Stimulated activated CD8-positive, alpha-beta memory T cell treated with anti-CD3 and anti-CD28 coated beads, Interleukin-7, amount 100 ng/mL, for 48 hours (primary cell): ENCODE data around the gene TUBG2.

ENCODE experiments used
- DNase-seq, 2 donors: peaks; one replicate each; pipeline ENCODE4 v3.0.0-alpha.2; 2020; ENCODE audit warnings: low read depth in 1 of 2; ENCODE audit errors: extremely low read depth in 1 of 2

TUBG2 gene

GRCh38 chr17:42676424-42677011, 17.4 kb downstream of the TUBG2 start, which contains the start of gene PLEKHH3:
Gene PLEKHH3, minus strand, starts transcription at chr17:42676994. Its CDS starts 431 bp downstream, at chr17:42676563.
- DNase-seq = no peak

- peak; percentile 94 to 99 for DNase-seq
Observed at GRCh38 chr17:42677012-42677857, 18.2 kb downstream of the TUBG2 start.

GRCh38 chr17:42677921-42678781, 19.1 kb downstream of the TUBG2 start:
- peak in 1 of 2 donors; percentile 53 for DNase-seq

GRCh38 chr17:42678951-42679491, 19.9 kb downstream of the TUBG2 start:
- no peak for DNase-seq

GRCh38 chr17:42679492-42680330, 20.6 kb downstream of the TUBG2 start:
- DNase-seq = peak in 1 of 2 donors; percentile 58

- no peak for DNase-seq
Observed at GRCh38 chr17:42680331-42680808, 21.3 kb downstream of the TUBG2 start.

- no peak for DNase-seq
Observed at GRCh38 chr17:42681976-42682721, 23.1 kb downstream of the TUBG2 start, which contains the start of gene CNTNAP1. Gene CNTNAP1, plus strand, starts transcription at chr17:42682531. Its CDS starts 299 bp downstream, at chr17:42682830.

- DNase-seq = no peak
Observed at GRCh38 chr17:42682722-42683403, 23.8 kb downstream of the TUBG2 start.

GRCh38 chr17:42683407-42684034, 24.4 kb downstream of the TUBG2 start:
- DNase-seq = no peak

GRCh38 chr17:42684929-42685556, 26.0 kb downstream of the TUBG2 start:
- DNase-seq = no peak

- DNase-seq = no peak
Observed at GRCh38 chr17:42685831-42686230, 26.7 kb downstream of the TUBG2 start.

- no peak for DNase-seq
Observed at GRCh38 chr17:42686520-42687128, 27.5 kb downstream of the TUBG2 start.

- no peak for DNase-seq
Observed at GRCh38 chr17:42687707-42688320, 28.7 kb downstream of the TUBG2 start.

- no peak for DNase-seq
Observed at GRCh38 chr17:42690596-42690995, 31.5 kb downstream of the TUBG2 start.

GRCh38 chr17:42691021-42691545, 32.0 kb downstream of the TUBG2 start:
- no peak for DNase-seq

GRCh38 chr17:42692489-42692888, 33.4 kb downstream of the TUBG2 start:
- DNase-seq = no peak

GRCh38 chr17:42694524-42694923, 35.4 kb downstream of the TUBG2 start:
- no peak for DNase-seq
